A673 (cell line): Measurements from ENCODE around the gene POLN.
"Not testable (repeated sequence)": the region's sequence is repeated elsewhere in the genome, so short reads cannot be mapped to it uniquely, and the experiment has no call there.

Experiments
- EZH2 ChIP-seq: fragments of 200-600 bp; sonication (generic); IDR thresholded peaks from 2 replicates; pipeline ENCODE4 v1.6.1; 2017; ENCODE audit warnings: borderline replicate concordance, low read depth, mild to moderate bottlenecking, mixed read lengths, antibody characterized with exemption, low read length; ENCODE audit not compliant: poor library complexity, severe bottlenecking
- TF ChIP-seq, protein P1 (sequence below): fragments of 300-800, 200-600 bp; sonication (generic); conservative IDR thresholded peaks from 2 replicates; pipeline ENCODE4 v1.5.1; 2017; ENCODE audit warnings: low read depth, mild to moderate bottlenecking, antibody characterized with exemption, low read length, moderate library complexity, mixed read lengths

DNA sequence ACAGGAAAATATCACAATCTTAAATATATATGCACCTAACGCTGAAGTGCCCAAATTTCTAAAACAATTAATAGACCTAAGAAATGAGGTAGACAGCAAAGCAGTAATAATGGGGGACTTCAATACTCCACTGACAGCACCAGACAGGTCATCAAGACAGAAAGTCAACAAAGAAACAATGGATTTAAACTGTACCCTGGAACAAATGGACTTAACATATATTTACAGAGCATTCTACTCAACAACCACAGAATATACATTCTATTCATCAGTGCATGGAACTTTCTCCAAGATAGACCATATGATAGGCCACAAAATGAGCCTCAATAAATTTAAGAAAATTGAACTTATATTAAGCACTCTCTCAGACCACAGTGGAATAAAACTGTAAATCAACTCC, 39.1 kb downstream of the POLN start:
- TF ChIP-seq, protein P1, sequence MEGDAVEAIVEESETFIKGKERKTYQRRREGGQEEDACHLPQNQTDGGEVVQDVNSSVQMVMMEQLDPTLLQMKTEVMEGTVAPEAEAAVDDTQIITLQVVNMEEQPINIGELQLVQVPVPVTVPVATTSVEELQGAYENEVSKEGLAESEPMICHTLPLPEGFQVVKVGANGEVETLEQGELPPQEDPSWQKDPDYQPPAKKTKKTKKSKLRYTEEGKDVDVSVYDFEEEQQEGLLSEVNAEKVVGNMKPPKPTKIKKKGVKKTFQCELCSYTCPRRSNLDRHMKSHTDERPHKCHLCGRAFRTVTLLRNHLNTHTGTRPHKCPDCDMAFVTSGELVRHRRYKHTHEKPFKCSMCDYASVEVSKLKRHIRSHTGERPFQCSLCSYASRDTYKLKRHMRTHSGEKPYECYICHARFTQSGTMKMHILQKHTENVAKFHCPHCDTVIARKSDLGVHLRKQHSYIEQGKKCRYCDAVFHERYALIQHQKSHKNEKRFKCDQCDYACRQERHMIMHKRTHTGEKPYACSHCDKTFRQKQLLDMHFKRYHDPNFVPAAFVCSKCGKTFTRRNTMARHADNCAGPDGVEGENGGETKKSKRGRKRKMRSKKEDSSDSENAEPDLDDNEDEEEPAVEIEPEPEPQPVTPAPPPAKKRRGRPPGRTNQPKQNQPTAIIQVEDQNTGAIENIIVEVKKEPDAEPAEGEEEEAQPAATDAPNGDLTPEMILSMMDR: not testable (repeated sequence)
- TF ChIP-seq EZH2: not testable (repeated sequence)
